ENCODE results near the gene CAPN13. TPM values are rescaled to one million over a fixed set of nuclear protein-coding genes. Genes with fewer than 3 reads are reported as not detected.

CAPN13 gene
- total RNA-seq, 1 experiment from 2014 or later: not detected

GRCh38 chr2:30747206-30747605 lies 60.0 kb downstream of the CAPN13 start:
- intact Hi-C loops (cut with micrococcal nuclease; ENCODE audit: unreplicated experiment): no loop called here
- BruUV-seq (replicated peaks): no TSS peak
- ChIA-PET POLR2A (no interaction called here), CTCF (no interaction called here)
- Histone ChIP-seq H3K9me3 (ENCODE audit: control insufficient read depth, insufficient read depth, low read depth, low read length) (no peaks in the 10 kb centered on the region), H3K36me3 (ENCODE audit: control insufficient read depth, insufficient read depth, low read length) (no peaks in the 10 kb centered on the region), H3K27me3 (ENCODE audit: control insufficient read depth, insufficient read depth, low read length) (peaks cover 5% of the 10 kb centered on the region; the same call in 1 of the 2 replicates), H3K27ac (ENCODE audit: low read length) (no peak overlapping the region), H3K4me1 (ENCODE audit: control insufficient read depth, insufficient read depth, low read length) (no peaks in the 10 kb centered on the region), H3K4me3 (ENCODE audit: low read depth in 2 of 2, low read length in 2 of 2) (no peak overlapping the region)
- ATAC-seq (no peak), DNase-seq (ENCODE audit: low read depth, low spot score) (no peak)
- no peak for TF ChIP-seq SIN3A (IDR thresholded peaks at IDR 0.05; ENCODE audit: borderline replicate concordance, insufficient read depth, low read depth, low read length)
- TF ChIP-seq POLR2AphosphoS5 (IDR thresholded peaks at IDR 0.05; ENCODE audit: low read depth, low read length): no peak
- in situ Hi-C loops (cut with HindIII; ENCODE audit: low pct_unique_long_range_greater_than_20kb, low sequenced_read_pairs): no loop called here

- H3K27me3 ChIP-seq (ENCODE audit: control insufficient read depth, insufficient read depth, low read length): peaks cover 5% of the 10 kb centered on the region; the same call in 1 of the 2 replicates
- no peak for ATAC-seq
- H3K4me3 ChIP-seq (ENCODE audit: low read depth in 2 of 2, low read length in 2 of 2): no peak overlapping the region
- H3K27ac ChIP-seq (ENCODE audit: low read length): no peak overlapping the region
- intact Hi-C loops (cut with micrococcal nuclease; ENCODE audit: unreplicated experiment) (no loop called here), in situ Hi-C loops (cut with HindIII; ENCODE audit: low pct_unique_long_range_greater_than_20kb, low sequenced_read_pairs) (no loop called here)
- BruUV-seq (replicated peaks): no TSS peak
- no peaks in the 10 kb centered on the region for H3K36me3 ChIP-seq (ENCODE audit: control insufficient read depth, insufficient read depth, low read length)
- no peak for DNase-seq (ENCODE audit: low read depth, low spot score)
- no peaks in the 10 kb centered on the region for H3K4me1 ChIP-seq (ENCODE audit: control insufficient read depth, insufficient read depth, low read length)
- CTCF ChIA-PET: no interaction called here
- POLR2A ChIA-PET: no interaction called here
- TF ChIP-seq, protein P1, sequence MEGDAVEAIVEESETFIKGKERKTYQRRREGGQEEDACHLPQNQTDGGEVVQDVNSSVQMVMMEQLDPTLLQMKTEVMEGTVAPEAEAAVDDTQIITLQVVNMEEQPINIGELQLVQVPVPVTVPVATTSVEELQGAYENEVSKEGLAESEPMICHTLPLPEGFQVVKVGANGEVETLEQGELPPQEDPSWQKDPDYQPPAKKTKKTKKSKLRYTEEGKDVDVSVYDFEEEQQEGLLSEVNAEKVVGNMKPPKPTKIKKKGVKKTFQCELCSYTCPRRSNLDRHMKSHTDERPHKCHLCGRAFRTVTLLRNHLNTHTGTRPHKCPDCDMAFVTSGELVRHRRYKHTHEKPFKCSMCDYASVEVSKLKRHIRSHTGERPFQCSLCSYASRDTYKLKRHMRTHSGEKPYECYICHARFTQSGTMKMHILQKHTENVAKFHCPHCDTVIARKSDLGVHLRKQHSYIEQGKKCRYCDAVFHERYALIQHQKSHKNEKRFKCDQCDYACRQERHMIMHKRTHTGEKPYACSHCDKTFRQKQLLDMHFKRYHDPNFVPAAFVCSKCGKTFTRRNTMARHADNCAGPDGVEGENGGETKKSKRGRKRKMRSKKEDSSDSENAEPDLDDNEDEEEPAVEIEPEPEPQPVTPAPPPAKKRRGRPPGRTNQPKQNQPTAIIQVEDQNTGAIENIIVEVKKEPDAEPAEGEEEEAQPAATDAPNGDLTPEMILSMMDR (IDR thresholded peaks at IDR 0.05): no peak
- no peak for TF ChIP-seq POLR2AphosphoS5 (IDR thresholded peaks at IDR 0.05; ENCODE audit: low read depth, low read length)
- TF ChIP-seq, protein P2, sequence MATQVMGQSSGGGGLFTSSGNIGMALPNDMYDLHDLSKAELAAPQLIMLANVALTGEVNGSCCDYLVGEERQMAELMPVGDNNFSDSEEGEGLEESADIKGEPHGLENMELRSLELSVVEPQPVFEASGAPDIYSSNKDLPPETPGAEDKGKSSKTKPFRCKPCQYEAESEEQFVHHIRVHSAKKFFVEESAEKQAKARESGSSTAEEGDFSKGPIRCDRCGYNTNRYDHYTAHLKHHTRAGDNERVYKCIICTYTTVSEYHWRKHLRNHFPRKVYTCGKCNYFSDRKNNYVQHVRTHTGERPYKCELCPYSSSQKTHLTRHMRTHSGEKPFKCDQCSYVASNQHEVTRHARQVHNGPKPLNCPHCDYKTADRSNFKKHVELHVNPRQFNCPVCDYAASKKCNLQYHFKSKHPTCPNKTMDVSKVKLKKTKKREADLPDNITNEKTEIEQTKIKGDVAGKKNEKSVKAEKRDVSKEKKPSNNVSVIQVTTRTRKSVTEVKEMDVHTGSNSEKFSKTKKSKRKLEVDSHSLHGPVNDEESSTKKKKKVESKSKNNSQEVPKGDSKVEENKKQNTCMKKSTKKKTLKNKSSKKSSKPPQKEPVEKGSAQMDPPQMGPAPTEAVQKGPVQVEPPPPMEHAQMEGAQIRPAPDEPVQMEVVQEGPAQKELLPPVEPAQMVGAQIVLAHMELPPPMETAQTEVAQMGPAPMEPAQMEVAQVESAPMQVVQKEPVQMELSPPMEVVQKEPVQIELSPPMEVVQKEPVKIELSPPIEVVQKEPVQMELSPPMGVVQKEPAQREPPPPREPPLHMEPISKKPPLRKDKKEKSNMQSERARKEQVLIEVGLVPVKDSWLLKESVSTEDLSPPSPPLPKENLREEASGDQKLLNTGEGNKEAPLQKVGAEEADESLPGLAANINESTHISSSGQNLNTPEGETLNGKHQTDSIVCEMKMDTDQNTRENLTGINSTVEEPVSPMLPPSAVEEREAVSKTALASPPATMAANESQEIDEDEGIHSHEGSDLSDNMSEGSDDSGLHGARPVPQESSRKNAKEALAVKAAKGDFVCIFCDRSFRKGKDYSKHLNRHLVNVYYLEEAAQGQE (IDR thresholded peaks at IDR 0.05; ENCODE audit: insufficient read depth in 1 of 2, low read depth in 2 of 2, low read length in 1 of 2): no peak
- no peak for TF ChIP-seq SIN3A (IDR thresholded peaks at IDR 0.05; ENCODE audit: borderline replicate concordance, insufficient read depth, low read depth, low read length)
- no peak for TF ChIP-seq TCF7L2 (IDR thresholded peaks at IDR 0.05; ENCODE audit: low read depth, low read length)
- H3K9me3 ChIP-seq (ENCODE audit: control insufficient read depth, insufficient read depth, low read depth, low read length): no peaks in the 10 kb centered on the region
Measured at GRCh38 chr2:30744823-30745222, 62.4 kb downstream of the CAPN13 start.

GRCh38 chr2:30741576-30741975 lies 65.7 kb downstream of the CAPN13 start:
- no peak for ATAC-seq
- in situ Hi-C loops (cut with HindIII; ENCODE audit: low pct_unique_long_range_greater_than_20kb, low sequenced_read_pairs) (no loop called here), intact Hi-C loops (cut with micrococcal nuclease; ENCODE audit: unreplicated experiment) (no loop called here)
- POLR2A ChIA-PET: no interaction called here
- no peak for DNase-seq (ENCODE audit: low read depth, low spot score)
- CTCF ChIA-PET: no interaction called here
- TF ChIP-seq, protein P2 (IDR thresholded peaks at IDR 0.05; ENCODE audit: insufficient read depth in 1 of 2, low read depth in 2 of 2, low read length in 1 of 2): no peak
- no peak for TF ChIP-seq SIN3A (IDR thresholded peaks at IDR 0.05; ENCODE audit: borderline replicate concordance, insufficient read depth, low read depth, low read length)
- TF ChIP-seq, protein P1 (IDR thresholded peaks at IDR 0.05): no peak
- TF ChIP-seq POLR2AphosphoS5 (IDR thresholded peaks at IDR 0.05; ENCODE audit: low read depth, low read length): no peak
- TF ChIP-seq TCF7L2 (IDR thresholded peaks at IDR 0.05; ENCODE audit: low read depth, low read length): no peak
- no peaks in the 10 kb centered on the region for H3K4me1 ChIP-seq (ENCODE audit: control insufficient read depth, insufficient read depth, low read length)
- H3K27ac ChIP-seq (ENCODE audit: low read length): no peak overlapping the region
- H3K4me3 ChIP-seq (ENCODE audit: low read depth in 2 of 2, low read length in 2 of 2): no peak overlapping the region
- no peaks in the 10 kb centered on the region for H3K36me3 ChIP-seq (ENCODE audit: control insufficient read depth, insufficient read depth, low read length)
- no peaks in the 10 kb centered on the region for H3K9me3 ChIP-seq (ENCODE audit: control insufficient read depth, insufficient read depth, low read depth, low read length)
- peaks cover 5% of the 10 kb centered on the region; the same call in 1 of the 2 replicates for H3K27me3 ChIP-seq (ENCODE audit: control insufficient read depth, insufficient read depth, low read length)
- no TSS peak for BruUV-seq (replicated peaks)
